GM18873 (cell line): Measurements from ENCODE around the gene CD40LG.
A peak's percentile ranks its signal among the peaks of the same experiment; 100 is the strongest.

Source experiments
- ATAC-seq: cut with Tn5 transposase; IDR thresholded peaks from one replicate; pipeline ENCODE4 v1.9.1; 2021; ENCODE audit warnings: mild to moderate bottlenecking, moderate library complexity, moderate number of reproducible peaks; ENCODE audit not compliant: unreplicated experiment, low FRiP score

CD40LG gene

GRCh38 chrX:136646602-136647239 lies 1.2 kb upstream of the CD40LG start:
- no peak for ATAC-seq

- no peak for ATAC-seq
Measured at GRCh38 chrX:136650811-136651210, 2.9 kb downstream of the CD40LG start.

- ATAC-seq, result no peak
Measured at GRCh38 chrX:136652822-136653723, 5.1 kb downstream of the CD40LG start.

- ATAC-seq, result no peak
Measured at GRCh38 chrX:136656361-136656964, 8.5 kb downstream of the CD40LG start.

- no peak for ATAC-seq
Measured at GRCh38 chrX:136658151-136658550, 10.2 kb downstream of the CD40LG start.

GRCh38 chrX:136659174-136659573 lies 11.2 kb downstream of the CD40LG start:
- ATAC-seq, result no peak

GRCh38 chrX:136660896-136661295 lies 12.9 kb downstream of the CD40LG start:
- no peak for ATAC-seq

- ATAC-seq, result no peak
Measured at GRCh38 chrX:136662104-136662503, 14.1 kb downstream of the CD40LG start.

- ATAC-seq, result no peak
Measured at GRCh38 chrX:136662976-136663375, 15.0 kb downstream of the CD40LG start.

- no peak for ATAC-seq
Measured at GRCh38 chrX:136665258-136665900, 17.4 kb downstream of the CD40LG start.

GRCh38 chrX:136666088-136666487 lies 18.1 kb downstream of the CD40LG start:
- no peak for ATAC-seq

GRCh38 chrX:136667446-136668168 lies 19.6 kb downstream of the CD40LG start:
- ATAC-seq, result no peak

- ATAC-seq, result peak; percentile 58
Measured at GRCh38 chrX:136671006-136671610, 23.1 kb downstream of the CD40LG start.

GRCh38 chrX:136674270-136674985 lies 26.5 kb downstream of the CD40LG start:
- no peak for ATAC-seq

GRCh38 chrX:136679531-136679930 lies 31.6 kb downstream of the CD40LG start:
- no peak for ATAC-seq

- no peak for ATAC-seq
Measured at GRCh38 chrX:136684120-136684519, 36.2 kb downstream of the CD40LG start.

- no peak for ATAC-seq
Measured at GRCh38 chrX:136687457-136687856, 39.5 kb downstream of the CD40LG start.

GRCh38 chrX:136689436-136689835 lies 41.5 kb downstream of the CD40LG start:
- no peak for ATAC-seq
